Spleen (tissue), 11 donors: ENCODE measurements around the gene PTPN7. TPM values are rescaled to one million over a fixed set of nuclear protein-coding genes. Genes with fewer than 3 reads are reported as not detected.

Experiments used
- DNase-seq: peaks from one replicate; pipeline ENCODE4 v3.0.0-alpha.2; 2020
- H3K27ac ChIP-seq, 8 donors: fragments of 200-600 bp; sonication (generic) in 7 of 8; 1 replicate in 4 of 8; 2 replicates in 4 of 8; pipeline versions ENCODE4 v1.5.0 to v1.8.0; 2016 to 2021; ENCODE audit warnings: inconsistent platforms in 4 of 8, mild to moderate bottlenecking in 4 of 8, moderate library complexity in 1 of 8
- H3K27me3 ChIP-seq, 7 donors: fragments of 200-600 bp; sonication (generic) in 6 of 7; replicated peaks in 1 of 7; 1 replicate in 4 of 7; 2 replicates in 3 of 7; pipeline versions ENCODE4 v1.5.0 to v1.8.0; 2016 to 2021; ENCODE audit warnings: inconsistent platforms in 3 of 7, mild to moderate bottlenecking in 1 of 7
- H3K36me3 ChIP-seq, 6 donors: fragments of 200-600 bp; sonication (generic) in 5 of 6; 1 replicate in 4 of 6; 2 replicates in 2 of 6; pipeline versions ENCODE4 v1.5.0 to v1.8.0; 2016 to 2021; ENCODE audit warnings: inconsistent platforms in 2 of 6
- H3K4me1 ChIP-seq, 6 donors: fragments of 200-600 bp; sonication (generic) in 5 of 6; 1 replicate in 3 of 6; 2 replicates in 3 of 6; pipeline versions ENCODE4 v1.5.0 to v1.8.0; 2016 to 2021; ENCODE audit warnings: inconsistent platforms in 3 of 6
- H3K4me3 ChIP-seq, 8 donors: fragments of 200-600 bp; sonication (generic) in 7 of 8; 1 replicate in 4 of 8; 2 replicates in 4 of 8; pipeline versions ENCODE4 v1.5.0 to v1.8.0; 2016 to 2021; ENCODE audit warnings: inconsistent platforms in 4 of 8, mild to moderate bottlenecking in 4 of 8, moderate library complexity in 2 of 8
- H3K9me3 ChIP-seq, 8 donors: fragments of 200-600 bp; sonication (generic) in 7 of 8; 1 replicate in 4 of 8; 2 replicates in 4 of 8; pipeline versions ENCODE4 v1.5.0 to v1.8.0; 2016 to 2021; ENCODE audit warnings: inconsistent platforms in 4 of 8
- POLR2A ChIP-seq, 3 donors: fragments of 450-650 bp; IDR thresholded peaks; one replicate each; pipeline ENCODE4 v1.5.1; 2017; ENCODE audit warnings: antibody characterized with exemption in 3 of 3, mild to moderate bottlenecking in 1 of 3
- POLR2AphosphoS5 ChIP-seq, 3 donors: sonication (generic); formaldehyde crosslinking; IDR thresholded peaks; one replicate each; pipeline ENCODE4 v1.5.1; 2017; ENCODE audit warnings: antibody characterized with exemption in 3 of 3
- WGBS, 5 donors: extraction: QIAGEN DNeasy Blood & Tissue Kit in 3 of 5; methylation state at CpG; one replicate each; pipeline versions ENCODE4 v1.1.5 to v1.1.7; 2013 to 2018; 5-methylcytosine and 5-hydroxymethylcytosine counted together
- intact Hi-C: fragments of 100-400 bp; cut with DNase I; formaldehyde crosslinking; loops from one replicate; pipeline ENCODE4 v1.15.0; 2023; ENCODE audit warnings: low total_unique reads
- polyA plus RNA-seq, 3 donors: library from polyadenylated mRNA; stranded (reverse); fragments of 200-250 nt; gene quantifications; one replicate each; pipeline ENCODE4 v1.2.1, GENCODE V29; 2013
- total RNA-seq, 7 donors: library from RNA; depleted of rRNA in 3 of 7; stranded (reverse); fragments of >200 nt in 3 of 7; fragmentation: NEBNext Ultra II Directional in 4 of 7; extraction: Animal tissue kit (Norgen Biotek cat#: 25700) in 4 of 7; gene quantifications; one replicate each; pipeline versions ENCODE4 v1.1.0 to v1.2.1, GENCODE V29; 2016 to 2021
- TF ChIP-seq, protein P1 (sequence below), 11 experiments: fragments of 200-600 bp in 7 of 11; fragments of 450-650 bp in 4 of 11; sonication (generic) in 4 of 11; IDR thresholded peaks in 8 of 11; conservative IDR thresholded peaks in 3 of 11; 1 replicate in 7 of 11; 2 replicates in 4 of 11; pipeline versions ENCODE4 v1.4.0 to v1.8.0; 2016 to 2021; ENCODE audit warnings: antibody characterized with exemption in 11 of 11, inconsistent platforms in 4 of 11, mild to moderate bottlenecking in 1 of 11
- donor health status: healthy with polysubstance abuse.
- donor health status: DM: no; HTN: no; CAD: no; lungs with moderate emphysema.
- donor health status: DM: no; HTN: no; CAD: no.
- donor health status: Bipolar disorder and iron deficiency.
- donor health status: healthy.
- donor health status: DM: no; HTN: no; CAD: no.
- donor health status: DM: yes; HTN: yes; CAD: no.

Gene PTPN7
- total and polyA plus RNA-seq, 10 donors: 27.8 to 49.0 (median 40.3) TPM

DNA sequence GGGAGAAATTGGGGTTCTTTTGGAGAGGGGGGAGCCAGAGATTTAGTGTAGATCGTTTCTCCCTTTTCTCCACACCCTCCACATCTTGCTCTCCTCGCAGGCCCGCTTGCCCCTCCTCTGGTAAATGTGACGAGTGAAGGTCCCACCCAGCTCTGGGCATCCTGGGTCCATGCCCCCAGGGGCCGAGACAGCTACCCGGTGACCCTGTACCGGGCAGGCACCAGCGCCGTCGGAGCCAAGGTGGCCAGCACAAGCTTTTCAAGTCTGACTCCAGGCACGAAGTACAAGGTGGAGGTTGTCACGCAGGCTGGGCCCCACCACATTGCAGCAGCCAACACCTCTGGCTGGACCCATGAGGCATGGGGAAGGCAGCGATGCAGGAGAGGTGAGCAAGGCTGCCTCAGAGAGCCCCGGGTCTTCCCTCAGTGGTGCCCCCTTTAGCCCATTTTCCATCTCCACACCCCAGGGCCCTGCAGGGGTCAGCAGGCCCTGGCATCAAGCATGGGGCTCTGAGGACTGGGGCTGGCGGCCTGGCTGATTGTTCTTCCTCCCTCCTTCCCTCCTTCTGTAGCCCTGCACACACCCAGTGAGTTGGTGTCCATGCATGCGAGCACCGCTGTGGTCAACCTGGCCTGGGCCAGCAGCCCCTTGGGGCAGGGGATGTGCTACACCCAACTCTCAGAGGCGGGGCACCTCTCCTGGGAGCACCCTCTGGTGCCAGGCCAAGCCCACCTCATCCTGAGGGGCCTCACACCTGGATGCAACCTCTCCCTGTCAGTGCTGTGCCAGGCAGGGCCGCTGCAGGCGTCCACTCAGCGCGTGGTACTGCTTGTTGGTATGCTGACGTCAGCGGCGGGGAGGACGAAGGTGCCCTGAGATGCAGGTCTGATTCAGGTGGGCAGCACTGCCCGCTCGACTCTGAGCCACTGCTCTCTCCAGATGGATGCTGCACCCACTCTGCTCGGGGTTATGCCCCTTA is 16.8 kb upstream of the PTPN7 start:
- 90 to 94% (median 92%) methylated on average over 18 to 29 of the region's 29 CpGs for WGBS, 5 donors
- H3K27me3 ChIP-seq: peaks cover 0 to 5% (median 0%) of the 10 kb centered on the region in 7 donors
- no peak for DNase-seq
- no peaks in the 10 kb centered on the region for H3K4me1 ChIP-seq
- TF ChIP-seq POLR2A (IDR thresholded peaks at IDR 0.05) (no peak), POLR2AphosphoS5 (IDR thresholded peaks at IDR 0.05) (no peak)
- TF ChIP-seq, protein P1, sequence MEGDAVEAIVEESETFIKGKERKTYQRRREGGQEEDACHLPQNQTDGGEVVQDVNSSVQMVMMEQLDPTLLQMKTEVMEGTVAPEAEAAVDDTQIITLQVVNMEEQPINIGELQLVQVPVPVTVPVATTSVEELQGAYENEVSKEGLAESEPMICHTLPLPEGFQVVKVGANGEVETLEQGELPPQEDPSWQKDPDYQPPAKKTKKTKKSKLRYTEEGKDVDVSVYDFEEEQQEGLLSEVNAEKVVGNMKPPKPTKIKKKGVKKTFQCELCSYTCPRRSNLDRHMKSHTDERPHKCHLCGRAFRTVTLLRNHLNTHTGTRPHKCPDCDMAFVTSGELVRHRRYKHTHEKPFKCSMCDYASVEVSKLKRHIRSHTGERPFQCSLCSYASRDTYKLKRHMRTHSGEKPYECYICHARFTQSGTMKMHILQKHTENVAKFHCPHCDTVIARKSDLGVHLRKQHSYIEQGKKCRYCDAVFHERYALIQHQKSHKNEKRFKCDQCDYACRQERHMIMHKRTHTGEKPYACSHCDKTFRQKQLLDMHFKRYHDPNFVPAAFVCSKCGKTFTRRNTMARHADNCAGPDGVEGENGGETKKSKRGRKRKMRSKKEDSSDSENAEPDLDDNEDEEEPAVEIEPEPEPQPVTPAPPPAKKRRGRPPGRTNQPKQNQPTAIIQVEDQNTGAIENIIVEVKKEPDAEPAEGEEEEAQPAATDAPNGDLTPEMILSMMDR (IDR thresholded peaks at IDR 0.05 in 8 of 11, conservative IDR thresholded peaks at IDR 0.05 in 3 of 11): no peak
- intact Hi-C loops: no loop called here
- no peaks in the 10 kb centered on the region for H3K36me3 ChIP-seq
- no peaks in the 10 kb centered on the region for H3K9me3 ChIP-seq
- H3K4me3 ChIP-seq: no peak overlapping the region
- no peak overlapping the region for H3K27ac ChIP-seq

DNA sequence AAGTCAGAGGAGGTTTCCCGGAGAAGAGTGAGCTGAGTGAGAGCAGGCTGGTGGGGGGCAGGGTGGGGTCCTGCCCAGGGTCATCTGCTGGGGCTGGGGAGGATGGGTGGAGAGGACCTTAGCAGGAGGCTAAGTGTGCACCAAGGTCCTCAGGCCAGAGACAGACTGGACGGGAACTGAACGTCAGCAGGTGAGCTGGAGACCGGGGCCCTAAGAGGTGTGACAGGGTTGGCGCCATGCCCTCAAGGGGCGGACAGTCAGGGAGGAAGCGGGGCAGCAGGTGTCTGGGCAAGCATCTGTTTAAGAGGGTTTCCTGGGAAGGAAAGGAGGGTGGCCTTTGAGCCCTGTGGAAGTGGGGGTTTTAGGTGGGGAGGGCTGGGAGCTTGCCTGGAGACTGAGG is 13.6 kb upstream of the PTPN7 start:
- no peaks in the 10 kb centered on the region for H3K36me3 ChIP-seq
- DNase-seq: no peak
- no peaks in the 10 kb centered on the region for H3K9me3 ChIP-seq
- H3K4me1 ChIP-seq: no peaks in the 10 kb centered on the region
- peaks cover 0 to 5% (median 0%) of the 10 kb centered on the region in 7 donors for H3K27me3 ChIP-seq
- intact Hi-C loops: no loop called here
- no peak overlapping the region for H3K27ac ChIP-seq
- TF ChIP-seq POLR2A (IDR thresholded peaks at IDR 0.05) (no peak), POLR2AphosphoS5 (IDR thresholded peaks at IDR 0.05) (no peak)
- TF ChIP-seq, protein P1 (IDR thresholded peaks at IDR 0.05 in 8 of 11, conservative IDR thresholded peaks at IDR 0.05 in 3 of 11): no peak
- 76 to 91% (median 86%) methylated on average over 7 of the region's 7 CpGs for WGBS, 5 donors
- H3K4me3 ChIP-seq: no peak overlapping the region

DNA sequence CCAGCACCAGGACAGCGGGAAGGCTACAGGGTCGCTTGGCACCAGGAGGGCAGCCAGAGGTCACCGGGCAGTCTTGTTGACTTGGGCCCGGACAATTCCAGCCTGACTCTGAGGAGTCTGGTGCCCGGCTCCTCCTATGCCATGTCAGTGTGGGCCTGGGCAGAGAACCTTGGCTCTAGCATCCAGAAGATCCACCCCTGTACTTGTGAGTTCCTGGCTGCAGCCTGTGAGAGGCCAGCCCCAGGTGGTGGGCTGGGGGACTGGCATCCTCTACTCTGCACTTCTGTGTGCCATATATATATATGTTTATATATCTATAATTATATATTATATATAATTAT is 11.6 kb upstream of the PTPN7 start:
- Histone ChIP-seq H3K36me3 (no peaks in the 10 kb centered on the region), H3K27ac (no peak overlapping the region), H3K27me3 (no peaks in the 10 kb centered on the region), H3K4me3 (no peak overlapping the region), H3K9me3 (no peaks in the 10 kb centered on the region), H3K4me1 (peaks cover 0 to 9% (median 0%) of the 10 kb centered on the region in 6 donors)
- TF ChIP-seq, protein P1 (IDR thresholded peaks at IDR 0.05 in 8 of 11, conservative IDR thresholded peaks at IDR 0.05 in 3 of 11): no peak
- TF ChIP-seq POLR2AphosphoS5 (IDR thresholded peaks at IDR 0.05) (no peak), POLR2A (IDR thresholded peaks at IDR 0.05) (no peak)
- WGBS, 5 donors: 94 to 100% (median 98%) methylated on average over 1 to 5 of the region's 5 CpGs
- DNase-seq: no peak
- intact Hi-C loops: no loop called here

DNA sequence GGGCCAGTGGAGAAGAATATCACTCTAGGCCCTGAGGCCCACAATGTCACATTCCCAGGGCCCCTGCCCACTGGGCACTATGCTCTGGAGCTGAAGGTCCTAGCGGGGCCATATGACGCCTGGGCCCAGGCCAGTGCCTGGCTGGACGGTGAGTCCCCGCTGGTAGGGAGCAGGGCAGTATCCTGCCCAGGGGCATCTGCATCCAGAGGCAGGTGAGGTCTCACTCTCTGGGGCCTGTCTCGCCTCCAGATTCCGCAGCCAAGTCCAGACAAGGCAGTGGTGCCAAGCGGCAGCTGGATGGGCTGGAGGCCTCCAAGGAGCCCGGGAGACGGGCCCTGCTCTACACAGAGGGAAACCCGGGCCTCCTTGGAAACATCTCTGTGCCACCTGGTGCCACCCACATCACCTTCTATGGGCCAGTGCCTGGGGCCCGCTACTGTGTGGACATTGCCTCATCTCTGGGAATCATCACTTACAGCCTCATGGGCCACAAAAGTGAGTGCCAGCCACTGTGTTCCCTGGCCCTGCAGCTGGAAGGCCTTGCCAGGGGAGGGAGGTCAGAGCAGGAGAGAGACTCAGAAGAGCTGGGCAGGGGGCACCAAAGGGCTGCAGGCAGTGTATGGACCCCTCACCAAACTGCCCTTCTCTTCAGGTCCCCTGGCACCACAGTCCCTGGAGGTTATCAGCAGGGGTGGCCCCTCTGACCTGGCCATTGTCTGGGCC is 11.1 kb upstream of the PTPN7 start:
- 93 to 100% (median 97%) methylated on average over 8 to 11 of the region's 11 CpGs for WGBS, 5 donors
- intact Hi-C loops: no loop called here
- Histone ChIP-seq H3K27me3 (no peaks in the 10 kb centered on the region), H3K36me3 (no peaks in the 10 kb centered on the region), H3K27ac (no peak overlapping the region), H3K4me3 (no peak overlapping the region), H3K9me3 (no peaks in the 10 kb centered on the region), H3K4me1 (peaks cover 0 to 11% (median 0%) of the 10 kb centered on the region in 6 donors)
- TF ChIP-seq POLR2A (IDR thresholded peaks at IDR 0.05) (no peak), POLR2AphosphoS5 (IDR thresholded peaks at IDR 0.05) (no peak)
- TF ChIP-seq, protein P1 (IDR thresholded peaks at IDR 0.05 in 8 of 11, conservative IDR thresholded peaks at IDR 0.05 in 3 of 11): no peak
- DNase-seq: no peak
